GM18507 (cell line): ENCODE results near the gene NR2F2.
A peak's percentile ranks its signal among the peaks of the same experiment; 100 is the strongest.

Source experiments
- DNase-seq: peaks from one replicate; pipeline ENCODE4 v3.0.0; 2011; ENCODE audit warnings: low read depth; ENCODE audit not compliant: insufficient read length; ENCODE audit errors: extremely low spot score
- FAIRE-seq: peaks from 2 replicates; lab custom pipeline; 2011; peaks lifted over from hg19 to GRCh38; lab: Jason Lieb, UNC

The NR2F2 gene

DNA sequence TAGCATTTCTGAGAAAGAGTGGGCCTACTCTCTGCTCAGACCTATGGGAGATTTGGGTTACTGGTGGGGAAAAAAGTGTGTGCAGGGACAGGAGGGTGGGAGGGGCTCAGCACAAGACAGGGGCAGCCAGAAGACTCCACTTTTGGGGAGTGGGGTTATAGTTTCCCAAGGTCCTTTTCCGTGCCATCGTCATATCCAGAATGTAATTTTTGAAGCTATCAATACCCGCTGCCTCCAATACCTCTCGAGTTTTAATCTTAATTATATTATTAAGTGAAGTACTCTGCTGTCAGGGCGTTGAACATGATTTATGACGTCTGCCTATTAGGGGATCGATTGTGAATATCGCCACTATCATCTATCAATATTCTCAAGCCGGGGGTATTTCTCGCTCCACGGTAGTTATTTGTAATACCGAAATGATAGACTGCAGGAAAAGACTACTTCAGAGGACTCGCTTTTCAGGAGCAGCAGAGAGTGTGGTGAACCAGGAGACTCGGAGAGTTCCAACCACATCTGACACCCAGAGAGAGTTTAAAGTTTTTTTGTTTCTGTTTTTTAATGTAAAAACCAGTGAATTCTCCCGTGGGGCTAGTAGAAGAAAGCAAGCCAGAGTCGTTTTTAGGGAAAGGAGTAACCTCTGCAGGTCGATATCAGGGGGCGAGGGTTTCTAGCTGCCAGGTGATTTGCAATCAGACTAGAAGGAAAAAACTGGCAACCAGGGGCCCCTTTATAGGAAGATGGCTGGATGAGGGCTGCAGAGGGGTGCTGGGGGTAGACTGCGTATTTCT lies 20.6 kb downstream of the NR2F2 start:
- DNase-seq (no peak), FAIRE-seq (no peak)

DNA sequence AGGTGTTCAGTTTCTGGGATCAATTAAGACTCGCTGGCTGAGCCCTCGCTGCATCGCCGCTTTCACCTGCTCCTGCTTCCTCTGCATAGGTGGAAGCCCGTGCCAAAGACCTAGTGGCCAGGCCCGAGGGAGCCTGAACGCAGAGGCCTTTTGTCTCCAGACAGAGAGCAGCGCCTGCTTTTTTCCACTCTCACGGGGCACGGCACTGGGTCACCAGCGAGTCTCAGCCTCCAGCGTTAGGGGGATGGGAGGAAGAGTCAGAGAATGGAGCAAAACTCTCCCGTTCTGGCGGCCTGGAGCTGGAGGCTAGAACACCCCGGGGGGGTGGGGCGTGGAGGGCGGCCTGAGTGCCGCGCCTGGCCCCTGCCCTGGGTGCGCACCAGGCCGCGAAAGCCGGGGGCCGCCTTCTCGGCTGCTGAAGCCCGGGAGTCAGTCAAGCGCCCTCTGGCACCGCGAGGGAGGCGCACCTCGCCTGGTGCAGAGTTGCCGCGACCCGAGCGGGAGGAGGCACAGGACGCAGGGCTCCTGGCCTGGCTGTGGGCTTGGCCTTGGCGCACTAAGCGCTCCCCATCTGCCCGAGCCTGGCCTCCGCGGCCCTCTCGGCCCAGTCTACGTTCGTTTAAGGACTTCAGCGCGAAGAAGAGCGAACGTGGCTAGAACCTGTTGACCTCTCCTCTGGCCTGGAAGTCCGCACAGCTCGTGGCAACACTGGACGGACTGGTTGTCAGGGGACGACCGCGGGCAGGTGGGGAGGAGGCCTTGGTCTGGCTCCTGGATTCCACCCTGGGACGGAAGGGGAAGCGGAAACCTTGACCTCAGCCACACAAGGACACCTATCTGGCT lies 21.5 kb downstream of the NR2F2 start:
- no peak for FAIRE-seq
- DNase-seq, result no peak

DNA sequence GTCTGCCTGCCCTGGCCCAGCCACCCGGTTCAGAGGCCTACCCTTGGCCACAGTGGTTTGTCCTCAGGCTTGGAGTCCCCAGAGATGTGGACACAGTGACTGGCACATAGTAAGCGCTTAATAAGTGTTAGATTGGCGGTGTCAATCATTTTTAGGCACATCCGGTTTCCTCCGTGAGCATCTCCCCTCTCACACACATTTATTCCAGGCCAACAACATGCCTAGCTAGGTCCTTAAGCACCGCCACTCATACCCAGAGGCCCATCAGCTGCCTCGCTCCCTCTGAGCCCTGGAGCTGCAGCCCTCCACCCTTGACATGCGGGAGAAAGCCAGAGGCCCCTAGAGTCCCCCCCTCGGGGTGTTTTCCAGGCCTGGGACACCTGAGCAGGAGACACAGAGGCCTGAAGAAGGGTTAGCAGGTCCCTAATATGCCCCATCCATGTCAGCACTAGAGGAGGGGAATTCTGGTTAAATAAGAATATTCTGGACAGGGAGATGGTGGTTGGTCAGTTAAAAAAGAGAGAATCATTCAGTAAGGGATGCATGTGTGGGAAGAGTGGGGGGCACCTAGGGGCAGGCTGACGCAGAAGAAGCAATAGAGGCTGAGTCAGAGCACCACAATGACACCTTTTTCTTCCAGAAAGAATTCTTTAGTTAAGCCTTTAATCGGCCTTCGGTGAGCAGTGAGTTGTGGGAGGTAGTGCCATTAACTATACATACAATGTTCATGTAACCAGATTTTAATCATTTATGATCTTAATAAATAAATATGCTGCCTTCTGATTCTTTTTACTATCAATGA lies 22.3 kb downstream of the NR2F2 start:
- FAIRE-seq (no peak), DNase-seq (no peak)

DNA sequence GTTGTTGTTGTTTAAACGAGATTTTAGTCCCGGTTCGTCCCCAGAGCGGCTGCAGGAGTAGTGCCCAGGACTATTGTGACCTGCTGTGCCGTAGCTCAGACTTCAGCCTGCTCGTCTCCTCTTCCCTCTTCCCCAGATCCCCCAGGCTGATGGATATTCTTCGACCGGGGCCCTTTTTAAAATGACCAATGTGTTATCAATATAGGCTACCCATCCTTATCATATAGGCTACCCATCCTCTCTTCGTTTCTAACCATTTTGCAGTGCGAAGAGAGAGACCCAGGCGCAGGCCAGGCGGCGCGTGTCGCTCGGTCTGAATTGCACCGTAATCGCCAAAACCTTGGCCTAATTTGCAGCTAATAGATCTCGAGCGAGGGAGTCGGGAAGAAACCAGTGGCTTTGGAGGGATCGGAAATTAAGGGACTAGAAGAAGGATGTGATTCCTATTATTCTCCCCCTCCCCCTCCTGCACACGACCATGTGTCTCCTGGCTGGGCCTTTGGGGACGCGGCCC lies 23.0 kb downstream of the NR2F2 start:
- FAIRE-seq, result no peak
- DNase-seq, result no peak

GRCh38 chr15:96353930-96354730 lies 23.6 kb downstream of the NR2F2 start:
- DNase-seq, result no peak
- FAIRE-seq, result no peak

DNA sequence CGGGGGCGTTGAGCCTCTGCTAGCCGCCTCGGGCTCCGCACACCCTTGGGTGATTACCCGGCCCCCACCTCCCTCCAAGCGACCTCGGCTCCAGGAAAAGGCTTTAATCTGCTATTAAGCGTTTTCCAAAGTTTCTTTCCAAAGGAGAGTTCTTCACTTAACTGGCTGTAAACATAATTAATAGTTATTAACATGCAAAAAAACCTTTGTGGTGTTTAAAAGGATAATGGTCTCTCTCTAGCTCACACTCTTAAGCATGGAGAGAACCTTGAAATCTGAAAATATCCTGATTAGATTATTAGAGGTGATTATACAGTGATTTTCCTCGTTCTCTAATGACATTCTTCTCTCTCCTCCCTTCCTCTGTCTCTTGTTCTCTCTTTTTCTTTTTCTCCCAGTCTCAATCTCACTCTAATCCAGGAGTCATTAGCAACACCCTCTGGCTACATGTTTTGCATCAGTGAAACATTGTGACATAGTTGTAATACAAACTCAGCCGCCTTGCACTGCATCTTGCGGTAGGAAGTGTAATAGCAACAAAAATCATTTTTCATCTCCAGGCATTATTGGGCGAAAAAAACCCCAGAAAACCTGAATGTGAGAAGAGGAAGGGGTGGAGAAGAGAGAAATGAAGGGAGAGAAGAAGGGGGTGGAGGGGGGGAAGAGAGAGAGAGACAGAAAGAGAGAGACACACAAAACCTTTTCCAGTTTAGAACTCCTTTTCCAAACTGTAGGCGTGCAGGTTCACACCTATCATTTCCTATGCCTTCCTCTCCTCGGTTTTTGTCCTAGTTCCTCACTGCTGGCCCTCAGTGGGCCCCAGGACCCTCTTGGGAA lies 24.4 kb downstream of the NR2F2 start:
- DNase-seq, result no peak
- no peak for FAIRE-seq

- FAIRE-seq, result no peak
- no peak for DNase-seq
Observed at GRCh38 chr15:96355568-96356187, 25.2 kb downstream of the NR2F2 start.

DNA sequence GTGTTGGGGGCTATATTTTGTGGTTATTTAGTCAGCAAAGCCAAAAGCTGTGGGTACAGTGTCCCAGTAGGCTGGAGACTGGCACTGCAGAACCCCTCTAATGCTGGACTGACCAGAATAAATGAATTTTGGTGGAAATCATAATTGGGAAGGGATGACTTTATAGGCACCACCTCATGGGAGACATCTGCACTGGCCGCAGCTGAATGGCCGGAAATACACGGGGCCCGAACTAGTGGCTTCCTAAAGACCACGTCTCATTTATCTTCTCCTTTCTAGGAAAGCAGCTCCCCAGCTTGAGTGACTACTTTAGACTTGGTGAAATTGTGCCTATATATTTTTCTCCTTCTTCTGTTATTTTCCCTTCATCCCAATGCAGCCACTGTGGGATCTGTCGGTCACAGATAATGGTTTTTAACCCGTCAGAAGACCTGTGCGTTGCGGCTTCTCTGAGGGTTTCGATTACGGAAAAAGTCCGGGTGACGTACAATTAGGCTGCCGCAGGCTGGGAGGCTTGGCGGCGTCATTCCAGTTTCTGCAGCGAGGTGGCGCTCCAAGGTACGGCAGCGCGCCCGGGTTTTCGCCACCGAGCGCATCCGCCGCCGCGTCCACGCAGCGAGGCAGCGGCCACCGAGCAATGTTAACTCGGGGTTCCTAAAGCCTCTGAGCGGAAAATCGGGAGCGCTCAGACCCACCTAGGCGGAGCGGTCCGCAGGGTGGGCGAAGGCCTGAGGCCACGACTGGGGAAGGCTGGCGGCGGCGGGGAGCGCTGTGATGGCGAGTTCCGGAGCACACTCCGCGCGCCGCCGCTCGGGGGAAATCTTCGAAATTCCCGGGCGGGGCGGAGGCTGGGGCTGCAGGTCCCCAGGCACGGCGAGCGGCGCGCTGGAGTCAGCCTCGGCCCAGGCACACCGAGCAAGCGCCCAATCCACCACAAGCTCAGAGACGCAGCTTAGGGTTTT lies 26.3 kb downstream of the NR2F2 start:
- DNase-seq, result peak; percentile 25
- FAIRE-seq, result peak; percentile 53

GRCh38 chr15:96358001-96358801 lies 27.7 kb downstream of the NR2F2 start:
- DNase-seq (no peak), FAIRE-seq (no peak)

DNA sequence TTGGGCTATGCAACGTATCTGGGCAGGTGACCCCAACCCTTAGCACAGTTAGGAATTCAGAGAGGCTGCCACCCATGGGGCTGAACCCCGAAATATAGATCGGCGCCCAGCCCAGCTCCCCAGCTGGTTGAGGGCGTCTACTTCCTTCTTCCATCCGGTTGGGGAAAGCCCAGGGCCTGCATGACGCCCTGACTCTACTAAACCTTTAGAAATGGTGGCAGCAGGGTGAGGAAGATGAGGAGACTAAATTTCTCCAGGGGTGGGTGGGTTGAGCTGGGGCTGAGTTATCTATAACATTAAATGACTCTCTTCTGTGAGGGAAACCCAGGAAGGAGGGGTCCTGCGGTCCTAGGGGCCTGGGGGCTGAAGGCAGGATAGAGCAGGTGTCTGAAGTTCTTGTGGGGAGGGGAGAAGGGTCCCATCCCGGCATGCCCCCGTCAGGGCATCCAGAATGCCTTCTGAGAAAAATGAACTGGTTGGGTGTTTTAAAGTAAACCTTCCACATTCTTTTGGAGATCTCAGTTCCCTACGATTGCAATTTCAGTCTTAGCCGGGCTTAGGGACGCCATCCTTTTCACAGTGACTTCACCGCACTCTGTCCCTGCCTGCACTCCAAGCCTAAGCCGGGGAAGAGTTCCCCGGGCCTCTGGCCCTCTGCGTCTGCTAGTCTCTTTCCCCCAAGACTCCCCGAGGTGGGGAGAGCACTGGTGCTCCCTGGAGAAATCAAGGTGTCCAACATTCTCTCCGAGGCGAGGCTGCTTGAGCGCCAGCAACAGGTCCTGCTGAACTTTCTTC lies 28.5 kb downstream of the NR2F2 start:
- DNase-seq, result no peak
- FAIRE-seq, result no peak

GRCh38 chr15:96359616-96360521 lies 29.4 kb downstream of the NR2F2 start:
- DNase-seq (no peak), FAIRE-seq (no peak)

- FAIRE-seq (no peak), DNase-seq (no peak)
Observed at GRCh38 chr15:96360581-96361308, 30.2 kb downstream of the NR2F2 start.

DNA sequence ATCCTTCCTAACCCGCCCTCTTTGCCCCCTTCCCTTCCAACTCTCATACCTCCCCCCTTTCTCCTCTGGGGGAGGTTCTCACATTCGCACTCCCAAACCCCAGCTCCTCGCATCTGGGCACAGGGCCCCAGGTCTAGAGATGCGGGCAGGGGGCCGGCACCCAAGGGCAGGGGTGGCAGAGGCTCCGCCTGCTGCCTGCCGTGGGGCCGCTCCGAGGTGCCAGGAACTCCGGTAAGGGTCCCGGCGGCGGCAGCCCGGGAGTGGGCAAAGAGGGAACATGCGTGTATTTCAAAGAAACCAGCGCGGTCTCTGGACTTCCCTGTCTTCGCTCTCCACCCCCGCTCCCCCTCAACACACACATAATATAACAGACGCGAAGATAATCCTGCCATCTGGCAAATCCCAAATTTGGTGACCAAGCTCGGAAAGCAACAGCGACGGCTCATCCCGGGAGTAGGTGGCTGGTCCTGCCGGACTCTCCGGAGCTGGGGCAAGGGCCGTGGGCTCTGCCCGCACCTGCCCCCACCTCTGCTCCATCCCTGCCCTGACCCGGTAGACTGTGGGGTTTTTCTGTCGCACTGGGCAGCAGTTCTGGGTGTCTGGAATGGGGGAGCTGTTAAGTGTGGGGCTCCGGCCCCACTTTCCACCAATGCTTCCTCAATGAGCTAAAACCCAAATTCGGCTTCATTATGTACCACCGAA lies 31.0 kb downstream of the NR2F2 start:
- FAIRE-seq, result no peak

More for the DNA sequence above, 31.0 kb downstream of the NR2F2 start:
- no peak for DNase-seq
